Muscle of arm (tissue), 12 donors: ENCODE data around the gene GRM8. TPM values are rescaled to one million over a fixed set of nuclear protein-coding genes. Genes with fewer than 3 reads are reported as not detected.

ENCODE experiments used
- DNase-seq: peaks from one replicate; pipeline ENCODE4 v3.0.0-alpha.2; 2013
- polyA plus RNA-seq, 12 donors: library from polyadenylated mRNA; unstranded; fragments of 120-200 nt; gene quantifications; one replicate each; pipeline ENCODE4 v1.2.1, GENCODE V29; 2013; ENCODE audit not compliant: insufficient read length in 12 of 12

GRM8 gene
- polyA plus RNA-seq, 12 donors: 0.09 to 2.0 (median 0.33) TPM; not detected in 4

DNA sequence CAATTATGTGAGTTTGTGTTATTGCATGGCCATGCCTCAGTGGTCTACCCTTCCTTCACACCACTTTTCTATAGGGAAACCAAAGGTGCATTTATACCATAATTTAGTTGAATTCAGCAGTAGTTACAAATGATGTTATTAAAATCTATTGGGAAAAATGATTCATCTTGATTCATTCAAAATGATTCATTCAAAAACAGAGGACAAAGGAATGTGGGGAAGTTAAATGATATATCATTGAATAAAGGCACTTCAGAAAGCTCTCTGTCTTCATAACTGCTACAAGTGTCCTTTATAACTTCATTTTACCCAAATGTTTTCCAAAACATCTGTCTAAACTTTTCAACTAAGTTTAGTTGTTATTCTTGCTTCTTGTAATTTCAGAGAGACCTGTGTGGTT lies 722.9 kb downstream of the GRM8 start:
- no peak for DNase-seq

GRCh38 chr7:126529254-126529653 lies 723.5 kb downstream of the GRM8 start:
- no peak for DNase-seq

DNA sequence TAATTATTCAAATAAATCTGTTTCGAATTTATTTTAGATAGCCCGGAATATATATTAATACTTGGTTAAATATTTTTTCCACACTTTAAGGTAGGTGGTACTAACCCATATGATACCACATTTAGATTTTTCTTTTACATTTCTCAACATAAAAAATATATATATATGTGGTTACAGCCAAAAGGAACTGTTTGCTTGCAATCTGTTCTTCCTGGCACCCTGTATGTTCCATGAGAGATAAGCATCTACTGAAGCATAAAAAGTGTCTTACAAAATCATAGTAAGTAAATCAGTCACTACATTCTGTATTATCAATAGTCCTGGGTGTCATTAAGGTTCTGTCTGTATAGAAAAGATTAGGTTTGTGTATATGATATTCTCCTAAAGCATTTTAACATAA lies 726.8 kb downstream of the GRM8 start:
- no peak for DNase-seq

DNA sequence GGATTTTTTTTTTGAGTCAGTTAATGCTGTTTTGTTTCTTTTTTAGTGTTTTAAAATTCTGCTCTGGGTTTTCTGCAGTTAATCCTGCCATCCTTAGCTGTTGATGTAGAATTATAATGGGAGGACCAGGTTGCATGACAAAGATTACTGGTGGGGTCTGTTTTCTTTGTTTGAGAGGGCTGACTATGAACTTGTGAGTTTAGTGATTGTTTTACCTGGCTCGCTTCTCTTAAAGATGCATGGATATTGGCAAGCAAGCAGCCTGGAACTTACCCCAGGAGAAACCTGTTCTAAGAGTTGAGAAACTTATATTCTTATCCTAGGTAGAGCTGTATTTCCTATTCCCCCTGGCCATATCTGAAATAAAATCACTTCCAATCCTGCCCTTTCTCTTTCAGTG lies 727.8 kb downstream of the GRM8 start:
- DNase-seq: no peak

- DNase-seq: no peak
Observed at GRCh38 chr7:126511046-126511445, 741.7 kb downstream of the GRM8 start.

DNA sequence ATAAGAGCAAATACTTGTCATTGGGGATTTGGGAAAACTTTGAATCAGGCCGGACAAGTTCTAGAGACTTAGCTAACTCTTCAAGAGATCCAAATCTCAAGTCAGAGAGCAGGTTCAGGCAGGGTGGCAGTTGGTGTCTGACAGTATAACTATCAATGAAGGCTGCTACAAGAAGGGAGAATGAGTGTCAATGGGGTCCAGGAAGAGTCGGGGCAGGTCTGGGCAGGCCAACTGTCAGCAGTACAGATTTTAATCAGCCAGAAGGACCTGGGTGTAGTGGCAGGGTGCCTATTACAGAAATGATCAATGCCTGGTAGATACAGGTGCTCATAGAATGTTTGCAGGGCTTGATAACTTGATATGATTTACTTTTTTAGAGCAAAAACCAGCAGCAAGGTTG lies 751.1 kb downstream of the GRM8 start:
- no peak for DNase-seq

DNA sequence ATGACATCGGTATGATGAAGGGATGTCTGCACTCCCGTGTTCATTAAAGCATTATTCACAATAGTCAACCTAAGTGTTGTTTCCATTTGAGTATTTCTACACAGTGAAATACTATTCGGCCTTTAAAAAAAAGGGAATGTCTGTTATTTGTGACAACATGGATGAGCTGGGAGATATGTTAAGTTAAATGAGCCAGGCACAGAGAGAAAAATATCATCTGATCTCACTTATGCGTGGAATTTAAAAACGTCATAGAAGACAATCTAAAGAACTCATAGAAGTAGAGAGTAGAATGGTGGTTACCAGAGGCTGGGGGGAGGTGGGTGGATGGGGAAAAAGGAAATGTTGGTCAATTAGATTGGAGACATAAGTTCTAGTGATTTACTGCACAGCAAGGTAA lies 753.3 kb downstream of the GRM8 start:
- no peak for DNase-seq

- DNase-seq: no peak
Observed at GRCh38 chr7:126495733-126496132, 757.0 kb downstream of the GRM8 start.

DNA sequence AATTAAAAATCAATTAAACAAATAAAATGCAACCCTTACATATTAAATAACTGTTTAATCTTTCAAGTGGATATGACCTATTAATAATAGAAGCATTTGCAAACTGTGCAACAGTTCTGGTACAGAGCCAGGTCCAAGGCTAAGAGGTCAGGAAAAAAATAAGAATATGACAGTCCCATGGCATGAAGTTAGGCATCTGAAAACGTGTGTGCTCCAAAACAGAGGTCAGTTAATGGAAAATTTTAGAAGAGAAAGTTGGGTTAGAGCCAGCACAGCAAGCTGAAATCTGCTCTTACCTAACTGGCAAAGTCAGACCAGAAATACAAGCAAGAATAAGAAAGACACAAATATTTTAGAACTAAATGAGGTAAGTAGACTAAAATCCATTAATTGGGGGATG lies 757.7 kb downstream of the GRM8 start:
- DNase-seq: no peak

DNA sequence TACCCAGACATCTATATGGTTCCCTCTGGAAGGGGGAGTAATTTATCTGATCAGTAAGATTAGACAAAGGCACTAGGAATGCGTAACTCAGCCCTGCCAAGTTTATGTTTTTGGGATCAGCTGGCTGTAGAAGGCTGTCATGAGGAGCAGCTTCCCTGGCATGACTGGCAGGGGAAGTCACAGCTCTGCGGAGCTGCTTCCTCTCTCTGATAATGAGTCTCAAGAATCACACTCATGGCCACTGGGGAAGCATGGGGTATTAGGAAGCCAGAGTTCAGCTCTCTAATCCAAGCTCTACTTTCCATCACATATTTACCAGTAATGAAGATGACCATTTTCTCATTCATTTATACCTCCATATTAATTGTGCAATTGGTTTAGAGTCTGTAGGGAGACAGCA lies 758.9 kb downstream of the GRM8 start:
- DNase-seq: no peak

DNA sequence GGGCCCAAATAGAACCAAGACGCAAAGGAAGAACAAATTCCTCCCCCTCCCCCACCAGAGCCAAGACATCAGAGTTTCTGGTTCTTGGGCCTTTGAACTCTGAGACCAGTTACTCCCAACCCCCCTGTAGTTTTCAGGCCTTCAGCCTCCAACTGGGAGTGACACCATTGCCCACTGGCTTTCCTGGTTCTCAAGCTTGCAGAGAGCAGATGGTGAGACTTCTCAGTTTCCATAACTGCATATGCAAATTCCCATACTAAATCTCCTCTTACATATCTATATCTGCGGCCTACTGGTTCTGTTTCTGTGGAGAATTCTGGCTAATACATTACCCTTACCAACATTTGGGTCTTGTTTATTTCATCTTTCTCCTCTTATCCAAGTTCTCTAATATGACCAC lies 762.9 kb downstream of the GRM8 start:
- DNase-seq: no peak

DNA sequence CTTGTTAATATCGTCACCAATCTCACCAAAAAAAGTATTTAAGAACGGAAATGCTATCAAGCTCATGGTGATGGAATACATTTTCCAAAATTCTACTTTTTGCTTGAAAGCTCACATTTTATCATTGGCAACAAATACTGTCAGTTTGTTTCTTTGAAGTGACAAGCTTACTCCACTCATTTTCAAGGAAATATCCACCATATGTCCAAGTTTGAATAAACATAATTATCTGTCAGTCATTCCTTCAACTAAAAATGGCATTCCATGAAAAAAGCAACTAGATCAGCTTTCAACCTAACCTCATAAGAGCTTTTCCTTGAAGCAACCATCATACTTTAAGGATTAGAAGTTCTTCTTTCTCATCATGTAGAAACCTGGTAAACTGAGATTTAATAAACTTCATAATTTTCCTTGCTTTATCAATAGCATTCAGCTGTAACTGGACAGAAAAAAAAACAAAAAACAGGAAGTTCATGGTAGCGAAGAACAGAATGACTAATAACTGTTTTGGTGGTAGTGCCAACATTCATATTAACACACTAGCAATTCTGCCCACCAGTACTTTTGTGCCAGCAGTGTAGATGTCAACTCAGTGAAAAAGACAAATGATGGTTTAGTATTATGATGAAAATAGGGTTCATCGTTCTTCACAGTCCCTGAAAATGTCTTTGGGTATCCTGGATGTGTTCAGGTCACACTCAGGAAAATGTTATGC lies 764.9 kb downstream of the GRM8 start:
- DNase-seq: no peak

GRCh38 chr7:126486806-126487205 lies 765.9 kb downstream of the GRM8 start:
- no peak for DNase-seq

GRCh38 chr7:126485791-126486190 lies 767.0 kb downstream of the GRM8 start:
- no peak for DNase-seq

DNA sequence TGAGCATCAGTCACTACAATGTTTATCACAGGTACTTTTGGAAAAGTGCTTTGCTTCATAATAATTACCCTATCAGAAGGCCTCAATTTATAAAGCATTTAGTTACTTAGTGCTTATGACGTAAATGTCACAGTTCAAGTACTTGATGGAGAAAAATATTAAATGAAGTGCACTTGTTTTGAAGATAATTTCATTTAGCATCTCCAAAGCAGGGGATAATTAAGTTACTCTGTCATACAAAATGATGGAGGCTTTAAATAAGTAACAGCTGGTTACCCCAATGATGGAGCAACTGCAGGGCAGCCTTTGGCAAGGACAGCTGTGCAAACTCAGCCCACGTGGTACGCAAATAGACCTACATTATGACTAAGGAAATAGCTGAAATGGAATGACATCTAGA lies 768.8 kb downstream of the GRM8 start:
- no peak for DNase-seq

DNA sequence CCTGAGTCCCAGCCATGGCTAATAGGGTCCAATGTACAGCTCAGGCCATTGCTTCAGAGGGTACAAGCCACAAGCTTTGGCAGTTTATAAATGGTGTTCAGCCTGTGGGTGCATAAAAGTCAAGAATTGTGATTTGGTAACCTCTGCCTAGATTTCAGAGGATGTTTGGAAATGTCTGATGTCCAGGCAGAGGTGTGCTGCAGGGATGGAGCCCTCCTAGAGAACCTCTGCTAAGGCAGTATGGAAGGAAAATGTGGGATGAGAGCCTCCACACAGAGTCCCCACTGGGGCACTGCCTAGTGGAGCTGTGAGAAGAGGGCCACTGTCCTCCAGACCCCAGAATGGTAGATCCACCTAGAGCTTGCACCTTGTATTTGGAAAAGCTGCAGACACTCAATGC lies 779.9 kb downstream of the GRM8 start:
- no peak for DNase-seq

- no peak for DNase-seq
Observed at GRCh38 chr7:126462405-126462804, 790.3 kb downstream of the GRM8 start.

GRCh38 chr7:126460664-126461063 lies 792.1 kb downstream of the GRM8 start:
- DNase-seq: no peak

- no peak for DNase-seq
Observed at GRCh38 chr7:126453104-126453503, 799.6 kb downstream of the GRM8 start.

DNA sequence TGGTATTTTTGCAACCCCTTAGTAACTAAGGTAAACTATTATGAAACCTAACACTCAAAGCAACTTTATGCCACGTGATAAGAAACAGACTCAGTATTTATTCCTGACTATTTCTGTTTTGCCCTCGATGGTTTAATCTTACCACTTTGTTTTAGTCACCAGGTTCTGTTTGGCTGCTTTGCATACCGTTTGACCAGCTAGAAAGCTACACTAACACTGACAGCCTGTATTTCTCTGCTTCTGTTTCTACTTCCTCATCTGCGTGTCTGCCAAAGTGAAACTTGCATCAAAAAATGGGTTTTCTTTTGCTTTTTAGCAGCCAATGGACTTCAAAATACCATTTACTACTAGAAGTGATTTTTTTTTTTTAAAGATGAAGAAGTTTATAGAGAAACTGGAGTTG lies 802.5 kb downstream of the GRM8 start:
- no peak for DNase-seq

- DNase-seq: no peak
Observed at GRCh38 chr7:126449611-126450268, 803.0 kb downstream of the GRM8 start.

GRCh38 chr7:126447984-126448383 lies 804.8 kb downstream of the GRM8 start:
- DNase-seq: no peak

DNA sequence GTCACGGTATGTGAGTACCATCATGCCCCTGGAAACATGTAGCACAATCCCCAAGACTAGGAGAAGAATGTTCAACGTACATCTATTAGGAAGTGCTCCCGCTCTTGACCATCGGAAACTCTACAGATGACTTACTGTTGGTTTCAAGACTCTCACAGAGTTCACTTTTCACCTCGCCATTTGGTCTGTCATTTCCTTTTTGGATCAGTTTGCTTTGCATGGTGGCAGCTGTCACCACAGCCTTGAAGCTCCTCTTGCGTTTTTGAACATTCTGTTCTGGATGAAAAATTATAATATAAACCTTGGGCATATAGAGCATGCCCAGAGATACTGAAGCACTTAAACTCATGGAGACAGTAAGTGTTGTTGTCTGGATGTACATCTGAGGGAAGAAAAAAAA lies 806.8 kb downstream of the GRM8 start:
- no peak for DNase-seq

DNA sequence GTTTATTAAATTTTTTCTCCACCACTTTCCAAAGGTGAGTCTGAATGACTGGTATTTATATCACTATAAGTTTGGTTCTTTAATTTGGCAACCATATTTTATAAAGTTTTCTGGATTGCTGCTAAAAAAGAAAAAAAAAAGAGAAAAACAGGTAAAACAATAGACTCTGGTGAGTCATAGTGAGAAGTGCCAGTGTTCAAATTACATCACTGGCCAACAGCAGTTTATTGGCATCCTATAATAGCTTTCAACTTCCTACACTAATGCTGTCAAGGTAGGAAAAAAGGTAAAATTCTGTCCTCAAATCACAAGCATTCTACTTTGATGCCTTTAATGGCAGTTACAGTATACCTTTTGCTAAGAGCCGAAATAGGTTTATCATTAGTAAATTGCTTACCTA lies 808.8 kb downstream of the GRM8 start:
- no peak for DNase-seq
